RCC 7860 (cell line): ENCODE data around the gene RASA3.
A peak's percentile ranks its signal among the peaks of the same experiment; 100 is the strongest.

Source experiments
- DNase-seq: peaks from one replicate; pipeline ENCODE4 v3.0.0-alpha.2; 2015; ENCODE audit warnings: low spot score
- FAIRE-seq: peaks from 2 replicates; lab custom pipeline; 2012; peaks lifted over from hg19 to GRCh38; lab: Jason Lieb, UNC

Gene RASA3

DNA sequence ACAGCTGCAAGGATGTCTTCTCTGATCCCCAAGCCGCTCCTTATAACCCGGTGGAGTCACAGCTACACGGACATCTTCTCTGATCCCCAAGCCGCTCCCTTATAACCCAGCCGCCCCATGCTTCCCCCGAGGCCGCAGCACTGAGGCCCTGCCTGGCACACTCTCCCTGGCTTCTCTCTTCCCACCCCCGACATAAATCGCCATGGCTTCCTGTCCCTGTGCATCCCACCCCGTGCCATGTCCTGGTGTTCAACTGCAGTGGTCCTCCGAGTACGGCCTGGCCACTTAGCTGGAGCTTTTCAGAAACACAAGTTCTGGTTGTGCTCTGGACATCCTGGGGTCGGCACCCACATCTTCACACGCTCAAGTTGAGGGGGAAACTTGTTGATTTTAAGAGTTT, 60.4 kb downstream of the RASA3 start:
- no peak for FAIRE-seq
- no peak for DNase-seq

DNA sequence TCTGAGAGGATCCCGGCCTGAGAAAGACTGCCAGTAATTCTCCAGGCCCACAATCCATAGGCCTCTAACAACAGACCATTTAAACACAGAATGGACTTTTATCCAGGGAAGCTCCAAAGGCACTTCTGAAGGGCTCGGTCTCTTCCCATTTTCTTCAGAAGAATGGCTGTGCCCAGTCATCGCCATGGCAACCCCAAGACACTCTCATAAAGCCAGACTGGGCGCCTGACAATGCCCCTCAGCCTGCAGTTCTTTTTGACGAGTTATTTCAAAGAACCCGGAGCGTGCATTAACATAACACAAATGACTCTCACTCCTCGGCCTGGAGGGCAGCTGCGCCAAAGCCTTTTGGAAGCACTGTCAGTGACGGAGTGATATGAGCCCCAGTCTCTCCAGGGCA, 61.0 kb downstream of the RASA3 start:
- FAIRE-seq (no peak), DNase-seq (no peak)

DNA sequence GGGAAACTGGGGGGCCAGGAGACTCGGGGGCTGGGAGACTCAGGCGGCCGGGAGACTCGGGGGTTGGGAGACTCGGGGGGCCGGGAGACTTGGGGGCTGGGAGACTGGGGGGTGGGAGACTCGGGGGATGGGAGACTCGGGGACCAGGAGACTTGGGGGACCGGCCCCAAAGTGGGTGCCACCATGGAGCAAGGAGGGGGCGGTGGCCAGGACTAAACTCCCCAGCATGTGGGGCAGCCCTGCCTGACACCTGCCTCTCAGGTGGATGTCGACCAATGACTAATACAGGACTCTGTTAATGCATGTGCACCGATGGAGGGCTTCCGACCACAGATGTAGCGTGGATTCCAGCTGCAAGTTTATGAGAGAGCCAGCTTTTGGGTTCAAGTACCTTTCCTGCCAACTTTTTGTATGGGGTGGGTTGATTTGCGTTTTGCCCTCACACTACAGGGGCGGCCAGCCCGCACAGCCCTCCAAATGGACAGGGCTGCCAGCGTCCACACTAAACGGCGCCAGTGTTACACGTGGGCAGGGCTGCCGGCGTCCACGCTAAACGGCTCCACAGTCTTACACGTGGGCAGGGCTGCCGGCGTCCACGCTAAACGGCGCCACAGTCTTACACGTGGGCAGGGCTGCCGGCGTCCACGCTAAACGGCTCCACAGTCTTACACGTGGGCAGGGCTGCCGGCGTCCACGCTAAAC, 62.2 kb downstream of the RASA3 start:
- no peak for FAIRE-seq

GRCh38 chr13:114069376-114070097, 62.9 kb downstream of the RASA3 start:
- DNase-seq (no peak), FAIRE-seq (no peak)

More for the DNA sequence above, 62.2 kb downstream of the RASA3 start:
- no peak for DNase-seq

DNA sequence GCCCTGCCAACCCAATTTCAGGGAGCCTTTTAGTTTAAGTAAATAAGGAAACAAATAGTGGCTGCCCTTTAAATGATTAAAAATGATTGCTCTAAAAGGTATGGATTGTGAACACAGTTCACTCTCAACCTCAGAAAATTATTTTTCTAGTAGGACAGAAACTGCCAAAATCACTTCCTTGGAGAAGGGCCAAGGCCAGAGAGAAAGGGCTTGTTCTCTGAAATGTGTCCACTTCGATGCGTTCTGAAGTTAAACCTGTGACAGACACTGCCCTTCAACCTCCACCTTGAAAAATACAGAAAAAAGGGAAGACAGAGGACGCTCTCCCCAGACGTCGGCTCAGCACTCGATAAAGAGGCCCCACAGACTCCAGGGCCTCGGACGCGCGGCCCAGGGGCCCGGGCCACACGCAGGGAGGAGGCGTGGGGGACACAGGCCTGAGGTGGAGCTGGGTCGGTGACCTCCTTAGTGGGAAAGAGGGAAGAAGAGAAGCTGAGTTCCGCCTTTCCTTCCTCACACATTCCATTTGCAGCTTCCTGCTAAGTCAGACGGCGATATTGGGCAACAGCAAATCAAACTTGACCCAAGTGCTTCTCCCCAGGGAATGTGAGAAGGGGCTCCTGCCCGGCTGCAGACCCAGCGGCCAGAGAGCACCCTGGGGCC, 63.6 kb downstream of the RASA3 start:
- FAIRE-seq = no peak
- no peak for DNase-seq

- DNase-seq (no peak), FAIRE-seq (no peak)
Measured at GRCh38 chr13:114067886-114068651, 64.4 kb downstream of the RASA3 start.

- no peak for DNase-seq
- no peak for FAIRE-seq
Measured at GRCh38 chr13:114067381-114067885, 65.0 kb downstream of the RASA3 start.

GRCh38 chr13:114066956-114067355, 65.5 kb downstream of the RASA3 start:
- no peak for FAIRE-seq

DNA sequence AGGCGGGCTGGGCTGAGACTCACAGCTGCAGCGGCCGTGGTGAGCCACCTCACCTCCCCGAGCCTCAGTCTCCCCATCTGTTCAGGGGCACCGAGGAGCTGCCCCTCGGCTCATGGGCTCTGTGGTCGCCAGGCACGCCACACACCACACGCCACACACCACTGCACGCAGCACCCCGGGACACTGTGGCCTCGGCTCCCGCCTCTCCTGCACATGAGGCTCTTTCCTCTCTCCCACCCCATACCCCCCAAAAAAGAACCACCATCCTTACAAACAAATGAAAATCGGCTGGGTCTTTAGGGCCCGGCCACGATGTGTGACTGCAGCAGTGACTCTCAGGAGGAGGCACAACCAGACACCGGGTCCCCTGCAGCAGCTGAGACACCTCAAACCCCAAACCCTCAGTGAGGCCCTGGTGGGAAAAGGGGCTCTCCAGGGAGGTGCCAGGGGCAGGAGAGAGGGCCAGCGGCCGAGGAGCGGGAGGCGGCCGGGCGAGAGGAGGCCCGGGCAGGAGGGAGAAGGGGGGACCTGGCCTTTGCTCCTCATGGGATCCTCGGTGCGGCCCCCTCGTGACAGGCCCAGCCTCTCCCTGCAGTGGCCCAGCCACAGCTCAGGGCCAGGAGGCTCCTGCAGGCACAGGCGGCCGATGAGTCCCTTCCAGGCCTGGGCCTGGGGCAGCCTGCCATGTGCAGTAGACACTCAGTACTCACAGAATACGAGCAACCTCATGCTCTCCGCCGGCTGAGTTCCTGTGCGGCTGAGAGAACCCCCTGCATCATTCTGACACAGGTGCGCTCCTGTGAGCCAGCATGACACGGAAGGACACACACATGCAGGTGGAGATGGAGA, 66.3 kb downstream of the RASA3 start:
- FAIRE-seq (no peak), DNase-seq (no peak)

More at GRCh38 chr13:114066956-114067355, 65.5 kb downstream of the RASA3 start:
- no peak for DNase-seq

GRCh38 chr13:114065141-114065925, 67.1 kb downstream of the RASA3 start:
- FAIRE-seq (peak; percentile 87), DNase-seq (peak; percentile 91)

DNA sequence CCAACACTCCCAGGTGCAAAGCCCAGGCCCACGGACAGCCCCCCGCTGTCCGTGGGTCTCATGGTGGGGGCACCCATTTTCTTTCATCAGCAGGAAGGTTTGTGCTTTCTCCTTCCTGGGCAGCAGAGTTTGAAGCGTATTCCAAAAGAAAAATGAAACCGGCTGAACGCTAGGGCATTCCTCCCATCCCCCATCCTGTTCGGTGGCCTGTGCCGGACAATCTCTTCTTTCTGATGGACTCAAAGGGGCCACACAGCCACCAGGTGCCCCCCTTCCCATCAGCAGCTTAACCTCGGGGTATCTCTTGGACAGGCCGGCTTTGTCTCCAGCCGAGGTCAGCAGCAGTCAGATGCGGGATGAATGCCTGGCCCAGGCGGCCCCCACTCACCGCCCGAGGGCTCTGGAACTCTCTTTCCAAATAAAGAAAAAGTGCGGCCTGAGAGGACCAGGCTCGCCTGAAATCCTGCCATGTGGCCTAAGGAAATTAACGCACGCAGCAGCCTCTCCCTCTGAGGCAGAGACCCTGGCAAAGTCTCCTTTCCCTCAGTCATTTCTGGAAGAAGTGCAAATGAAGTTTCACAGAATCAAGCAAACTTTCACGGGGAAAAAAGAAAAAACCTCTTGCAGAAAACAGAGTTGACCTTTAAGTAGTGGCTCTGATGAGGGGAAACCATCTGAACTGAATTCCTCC, 67.8 kb downstream of the RASA3 start:
- peak; percentile 26 for DNase-seq
- FAIRE-seq = no peak

GRCh38 chr13:114063545-114064449, 68.6 kb downstream of the RASA3 start:
- FAIRE-seq (no peak), DNase-seq (peak; percentile 58)

GRCh38 chr13:114062754-114063153, 69.7 kb downstream of the RASA3 start:
- no peak for DNase-seq
- no peak for FAIRE-seq

GRCh38 chr13:114062341-114062740, 70.1 kb downstream of the RASA3 start:
- DNase-seq (no peak), FAIRE-seq (no peak)

DNA sequence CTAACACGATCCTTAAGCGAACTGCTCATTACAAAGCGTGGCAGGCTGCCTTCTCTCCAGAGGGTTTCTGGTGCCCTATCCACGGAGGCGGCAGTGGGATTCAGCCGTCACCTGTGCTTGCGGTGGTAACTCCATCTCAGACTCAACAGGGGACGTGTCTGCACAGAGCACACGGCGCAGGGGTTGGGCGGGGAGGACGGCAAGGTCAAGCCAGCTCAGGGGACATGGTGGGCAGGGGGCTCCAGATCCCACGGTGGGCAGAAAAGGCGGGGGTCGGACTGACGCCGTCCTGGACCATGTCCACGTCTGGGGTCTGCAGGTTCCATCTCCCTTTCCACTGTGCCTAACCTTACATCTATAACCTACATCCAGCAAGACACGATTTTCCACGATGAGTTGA, 70.7 kb downstream of the RASA3 start:
- FAIRE-seq = no peak
- no peak for DNase-seq

DNA sequence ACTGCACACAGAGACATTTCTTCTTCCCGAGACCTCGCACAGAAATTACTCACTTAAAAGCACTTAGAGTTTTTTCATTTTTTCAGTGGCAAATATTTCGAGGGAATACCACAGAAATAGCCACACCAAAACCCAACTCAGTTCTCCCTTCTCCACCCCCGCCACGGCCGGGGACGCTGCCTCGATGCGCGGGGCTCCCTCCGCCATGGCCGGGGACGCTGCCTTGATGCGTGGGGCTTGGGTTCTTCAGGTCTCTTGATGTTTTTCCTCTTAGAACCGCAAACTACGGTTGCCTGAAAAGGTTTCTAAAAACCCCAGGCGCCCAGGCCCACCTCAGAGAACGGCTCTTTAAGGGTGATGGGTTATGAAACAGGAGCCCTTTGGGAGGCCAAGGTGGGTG, 71.4 kb downstream of the RASA3 start:
- FAIRE-seq = no peak

DNA sequence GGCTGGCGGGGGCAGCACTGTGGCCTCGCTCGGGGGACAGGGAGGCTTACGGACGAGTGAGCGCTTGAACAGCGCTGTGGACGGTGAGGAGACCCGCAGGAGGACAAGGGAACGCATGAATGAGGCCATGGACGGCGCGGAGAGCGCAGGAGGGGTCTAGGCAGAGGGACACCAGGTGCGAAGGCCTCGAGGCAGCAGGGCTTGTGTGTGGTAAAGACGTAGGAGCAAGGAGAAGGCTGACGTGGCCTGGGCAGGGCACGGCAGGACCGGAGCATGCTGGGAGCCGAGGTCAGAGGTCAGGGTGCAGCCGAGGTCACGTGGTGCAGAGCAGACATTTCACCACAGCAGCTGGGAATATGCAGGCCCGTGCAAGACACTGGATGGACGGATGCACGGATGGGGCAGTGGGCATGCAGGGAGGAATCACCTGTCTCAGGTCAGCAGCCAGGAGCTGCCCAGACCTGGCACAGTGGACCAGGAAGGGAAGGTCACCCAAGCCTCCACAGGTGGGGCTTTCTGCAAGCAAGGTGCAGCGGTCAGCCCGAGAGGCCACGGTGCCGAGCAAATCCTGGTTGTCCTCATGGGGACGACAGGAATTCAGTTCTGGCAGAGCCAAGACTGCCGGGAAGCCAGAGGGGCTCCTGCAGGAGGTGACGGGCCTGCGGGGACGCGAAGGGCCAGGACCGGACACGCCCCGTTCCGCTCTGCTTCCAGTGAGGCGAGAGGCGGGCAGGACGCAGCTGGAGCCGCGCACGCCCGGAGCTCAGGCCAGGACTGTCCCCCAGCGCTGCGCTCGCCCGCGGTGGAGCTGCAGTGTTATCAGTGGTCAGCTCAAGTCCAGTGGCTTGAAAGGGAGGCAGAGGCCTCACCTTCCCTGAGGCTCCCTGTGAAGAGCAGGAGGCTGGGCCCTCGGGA, 72.2 kb downstream of the RASA3 start:
- FAIRE-seq = no peak

More for the DNA sequence above, 71.4 kb downstream of the RASA3 start:
- no peak for DNase-seq

More for the DNA sequence above, 72.2 kb downstream of the RASA3 start:
- no peak for DNase-seq
